Measurements from ENCODE around the gene SMPDL3B.

The SMPDL3B gene

GRCh38 chr1:27968692-27969091 is 33.9 kb downstream of the SMPDL3B start:
- no peak for DNase-seq (ENCODE audit: low read depth)
- TF ChIP-seq CTCF (IDR thresholded peaks at IDR 0.05; ENCODE audit: insufficient read depth, low read depth, low read length, missing control alignments) = no peak
- no peak overlapping the region for H3K4me3 ChIP-seq (ENCODE audit: low read depth, low read length)

DNA sequence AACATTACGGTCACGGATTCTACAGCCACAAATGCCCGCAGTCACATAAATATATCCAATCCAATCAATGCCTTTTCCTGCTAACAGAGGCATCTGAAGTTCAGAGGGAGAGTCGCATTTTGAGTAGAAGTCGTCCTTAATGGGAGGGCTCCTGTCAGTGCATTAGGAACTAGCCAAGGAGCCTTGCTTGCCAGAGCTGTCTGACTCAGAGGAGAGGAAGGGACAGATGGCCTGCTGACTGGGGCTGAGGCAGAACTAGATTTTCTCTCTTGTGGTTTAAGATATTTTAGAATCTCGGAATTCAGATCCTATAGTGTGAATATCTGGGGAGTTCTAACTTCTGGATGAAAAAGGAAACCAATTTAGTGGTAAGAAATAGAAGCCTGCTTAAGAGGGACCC is 35.6 kb downstream of the SMPDL3B start:
- no peak for DNase-seq (ENCODE audit: low read depth)
- H3K4me3 ChIP-seq (ENCODE audit: low read depth, low read length) = no peak overlapping the region
- TF ChIP-seq CTCF (IDR thresholded peaks at IDR 0.05; ENCODE audit: insufficient read depth, low read depth, low read length, missing control alignments) = no peak

GRCh38 chr1:27971674-27972073 is 36.9 kb downstream of the SMPDL3B start:
- H3K4me3 ChIP-seq (ENCODE audit: low read depth, low read length) = no peak overlapping the region
- TF ChIP-seq CTCF (IDR thresholded peaks at IDR 0.05; ENCODE audit: insufficient read depth, low read depth, low read length, missing control alignments) = no peak
- no peak for DNase-seq (ENCODE audit: low read depth)

- no peak overlapping the region for H3K4me3 ChIP-seq (ENCODE audit: low read depth, low read length)
- no peak for DNase-seq (ENCODE audit: low read depth)
- TF ChIP-seq CTCF (IDR thresholded peaks at IDR 0.05; ENCODE audit: insufficient read depth, low read depth, low read length, missing control alignments) = no peak
Measured at GRCh38 chr1:27972141-27972540, 37.3 kb downstream of the SMPDL3B start.

- TF ChIP-seq CTCF (IDR thresholded peaks at IDR 0.05; ENCODE audit: insufficient read depth, low read depth, low read length, missing control alignments) = no peak
- DNase-seq (ENCODE audit: low read depth) = no peak
- H3K4me3 ChIP-seq (ENCODE audit: low read depth, low read length) = no peak overlapping the region
Measured at GRCh38 chr1:27973771-27974416, 39.1 kb downstream of the SMPDL3B start.

- no peak for TF ChIP-seq CTCF (IDR thresholded peaks at IDR 0.05; ENCODE audit: insufficient read depth, low read depth, low read length, missing control alignments)
- H3K4me3 ChIP-seq (ENCODE audit: low read depth, low read length) = no peak overlapping the region
- no peak for DNase-seq (ENCODE audit: low read depth)
Measured at GRCh38 chr1:27974417-27974781, 39.6 kb downstream of the SMPDL3B start.

Measured in GM12865 (cell line).